ENCODE data around the gene TMIGD3.

Gene TMIGD3

DNA sequence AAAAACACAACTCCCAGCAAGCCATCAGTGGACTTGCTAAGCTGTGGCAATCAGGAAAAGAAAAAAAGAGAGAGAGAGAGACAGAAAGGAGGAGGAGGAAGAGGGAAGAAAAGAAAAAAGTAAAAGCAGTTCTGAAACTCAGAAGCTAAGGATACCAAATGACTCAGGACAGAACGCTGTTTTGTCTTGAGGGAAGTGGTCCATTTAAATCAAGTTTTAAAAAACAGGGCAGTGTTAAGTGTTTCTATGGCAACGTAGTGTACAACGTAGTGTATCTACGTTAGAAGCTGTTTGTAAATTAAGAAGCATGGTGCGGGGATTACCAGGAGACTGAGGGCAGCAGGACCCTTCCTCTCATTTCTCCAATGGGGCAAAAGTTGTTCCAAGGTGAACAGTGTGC is 5.8 kb downstream of the TMIGD3 start:
- TF ChIP-seq, protein P1, sequence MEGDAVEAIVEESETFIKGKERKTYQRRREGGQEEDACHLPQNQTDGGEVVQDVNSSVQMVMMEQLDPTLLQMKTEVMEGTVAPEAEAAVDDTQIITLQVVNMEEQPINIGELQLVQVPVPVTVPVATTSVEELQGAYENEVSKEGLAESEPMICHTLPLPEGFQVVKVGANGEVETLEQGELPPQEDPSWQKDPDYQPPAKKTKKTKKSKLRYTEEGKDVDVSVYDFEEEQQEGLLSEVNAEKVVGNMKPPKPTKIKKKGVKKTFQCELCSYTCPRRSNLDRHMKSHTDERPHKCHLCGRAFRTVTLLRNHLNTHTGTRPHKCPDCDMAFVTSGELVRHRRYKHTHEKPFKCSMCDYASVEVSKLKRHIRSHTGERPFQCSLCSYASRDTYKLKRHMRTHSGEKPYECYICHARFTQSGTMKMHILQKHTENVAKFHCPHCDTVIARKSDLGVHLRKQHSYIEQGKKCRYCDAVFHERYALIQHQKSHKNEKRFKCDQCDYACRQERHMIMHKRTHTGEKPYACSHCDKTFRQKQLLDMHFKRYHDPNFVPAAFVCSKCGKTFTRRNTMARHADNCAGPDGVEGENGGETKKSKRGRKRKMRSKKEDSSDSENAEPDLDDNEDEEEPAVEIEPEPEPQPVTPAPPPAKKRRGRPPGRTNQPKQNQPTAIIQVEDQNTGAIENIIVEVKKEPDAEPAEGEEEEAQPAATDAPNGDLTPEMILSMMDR (IDR thresholded peaks at IDR 0.05; ENCODE audit: low read depth, low read length) = no peak
- no peak for DNase-seq (ENCODE audit: low read depth, low spot score)
- no peak overlapping the region for H3K4me3 ChIP-seq (ENCODE audit: low read depth, low read length)
- in situ Hi-C loops (cut with HindIII; ENCODE audit: low sequenced_read_pairs) = no loop called here

DNA sequence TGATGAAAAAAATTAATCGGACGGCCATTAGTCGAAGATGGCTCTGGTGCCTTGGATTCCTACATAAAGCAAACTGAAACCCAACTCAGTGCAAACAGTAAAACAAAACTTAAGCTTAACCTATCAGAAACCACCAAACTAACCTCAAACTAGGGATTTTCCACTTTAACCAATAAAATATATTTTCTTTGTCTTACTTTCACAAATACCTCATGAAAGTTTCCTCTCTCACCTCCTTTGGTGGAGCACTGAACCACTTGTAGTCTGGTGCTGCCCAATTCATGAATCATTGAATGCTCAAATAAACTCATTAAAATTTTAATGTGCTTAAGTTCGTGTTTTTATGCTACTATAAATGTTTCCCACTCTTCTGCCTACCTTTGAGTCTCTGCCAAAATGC is 7.0 kb downstream of the TMIGD3 start:
- DNase-seq (ENCODE audit: low read depth, low spot score) = no peak
- no peak overlapping the region for H3K4me3 ChIP-seq (ENCODE audit: low read depth, low read length)
- in situ Hi-C loops (cut with HindIII; ENCODE audit: low sequenced_read_pairs) = no loop called here
- TF ChIP-seq, protein P1 (IDR thresholded peaks at IDR 0.05; ENCODE audit: low read depth, low read length) = no peak

DNA sequence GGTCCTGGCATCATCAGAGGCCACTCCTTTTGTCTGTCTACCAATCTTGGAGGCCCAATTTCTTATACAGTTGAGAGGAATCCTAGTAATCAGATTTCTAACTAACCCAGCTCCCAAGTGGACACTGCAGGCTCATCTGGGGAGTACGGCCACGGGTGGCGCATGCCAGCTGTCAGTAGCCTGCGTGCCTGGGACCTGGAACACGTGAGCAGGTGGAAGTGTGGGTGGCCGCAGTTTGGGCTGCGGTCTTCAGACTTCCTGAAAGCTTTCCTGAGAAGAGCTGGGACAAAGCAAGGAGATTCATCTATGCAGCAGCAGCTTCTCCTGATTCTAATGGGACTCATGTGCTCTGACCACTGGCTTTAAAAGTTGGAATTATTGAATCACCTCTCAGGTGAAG is 12.4 kb downstream of the TMIGD3 start:
- no peak for DNase-seq (ENCODE audit: low read depth, low spot score)
- in situ Hi-C loops (cut with HindIII; ENCODE audit: low sequenced_read_pairs) = no loop called here
- H3K4me3 ChIP-seq (ENCODE audit: low read depth, low read length) = no peak overlapping the region
- TF ChIP-seq, protein P1 (IDR thresholded peaks at IDR 0.05; ENCODE audit: low read depth, low read length) = no peak

DNA sequence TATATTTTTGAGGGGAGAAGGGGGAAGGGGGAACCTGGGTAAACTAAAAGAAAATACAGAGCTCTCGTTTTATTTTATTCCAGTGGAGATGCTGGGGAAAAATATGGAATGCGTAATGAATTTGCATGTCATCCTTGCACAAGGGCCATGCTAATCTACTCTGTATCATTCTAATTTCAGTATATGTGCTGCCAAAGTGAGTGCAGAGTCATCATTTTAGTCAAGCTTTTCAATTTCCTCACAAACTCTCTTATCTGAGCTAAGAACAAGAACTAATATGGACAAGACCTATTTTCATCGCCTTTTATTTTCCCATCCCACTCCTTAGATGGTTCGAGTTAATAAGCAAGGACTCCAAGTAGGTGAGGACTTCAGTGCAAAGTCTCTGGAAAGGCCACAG is 13.2 kb downstream of the TMIGD3 start:
- TF ChIP-seq, protein P1 (IDR thresholded peaks at IDR 0.05; ENCODE audit: low read depth, low read length) = no peak
- in situ Hi-C loops (cut with HindIII; ENCODE audit: low sequenced_read_pairs) = no loop called here
- H3K4me3 ChIP-seq (ENCODE audit: low read depth, low read length) = no peak overlapping the region
- DNase-seq (ENCODE audit: low read depth, low spot score) = no peak

DNA sequence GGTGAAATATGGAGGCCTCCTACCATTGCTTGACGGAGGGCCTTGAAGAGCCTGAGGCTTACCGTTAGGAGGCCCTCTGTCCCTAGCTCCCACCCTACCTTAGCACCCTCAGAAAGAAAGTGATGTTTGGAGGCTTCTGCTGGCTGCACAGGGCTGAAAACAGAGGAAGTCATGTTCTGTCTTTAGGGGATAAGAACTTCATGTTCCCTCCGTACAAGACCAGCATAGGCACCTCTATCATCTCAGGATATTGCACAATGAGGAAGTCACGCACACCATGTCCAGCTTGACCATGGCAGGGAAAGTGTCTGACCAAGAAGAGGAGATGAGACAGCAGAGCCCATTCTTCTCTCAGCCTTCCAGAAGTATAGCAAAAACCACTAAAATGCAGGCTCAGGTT is 13.8 kb downstream of the TMIGD3 start:
- H3K4me3 ChIP-seq (ENCODE audit: low read depth, low read length) = no peak overlapping the region
- TF ChIP-seq, protein P1 (IDR thresholded peaks at IDR 0.05; ENCODE audit: low read depth, low read length) = no peak
- DNase-seq (ENCODE audit: low read depth, low spot score) = no peak
- in situ Hi-C loops (cut with HindIII; ENCODE audit: low sequenced_read_pairs) = no loop called here

DNA sequence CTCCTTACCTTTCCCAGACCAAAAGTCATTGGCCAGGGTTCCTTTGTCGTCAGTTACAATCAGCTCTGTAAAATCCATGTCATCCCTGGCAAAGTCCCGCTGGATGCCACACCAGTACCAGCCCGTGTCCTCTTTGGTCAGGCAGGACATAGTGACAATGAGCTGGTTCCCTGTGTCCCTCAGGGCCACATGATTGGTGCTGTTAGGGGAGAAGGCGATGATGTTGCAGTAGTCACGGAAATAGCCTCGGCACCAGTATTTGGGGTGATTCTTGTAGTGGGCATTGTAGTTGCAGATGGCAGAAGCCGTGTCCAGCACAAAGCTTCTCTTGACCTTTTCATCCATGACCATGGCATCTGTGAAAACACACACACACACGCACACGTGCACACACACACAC is 14.8 kb downstream of the TMIGD3 start:
- DNase-seq (ENCODE audit: low read depth, low spot score) = no peak
- no peak overlapping the region for H3K4me3 ChIP-seq (ENCODE audit: low read depth, low read length)
- TF ChIP-seq, protein P1 (IDR thresholded peaks at IDR 0.05; ENCODE audit: low read depth, low read length) = no peak
- in situ Hi-C loops (cut with HindIII; ENCODE audit: low sequenced_read_pairs) = no loop called here

DNA sequence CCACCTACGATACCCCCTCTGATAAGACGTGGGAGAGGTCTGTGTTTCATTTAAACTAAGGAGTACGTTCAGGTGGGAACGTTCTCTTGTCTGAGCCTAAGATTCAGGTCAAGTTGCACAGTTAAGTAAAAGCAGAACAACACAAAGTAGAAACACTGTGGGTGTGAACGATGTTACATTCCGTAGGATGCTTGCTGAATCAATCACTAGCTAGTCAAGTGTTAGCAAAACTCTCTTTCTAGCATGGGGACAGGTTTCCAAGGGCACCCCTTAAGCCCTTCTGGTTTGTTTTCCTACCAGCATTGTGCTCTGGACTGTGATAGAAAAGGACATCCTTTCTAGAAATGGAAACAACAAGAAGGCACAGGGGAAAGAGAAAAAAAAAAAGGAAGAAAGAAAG is 16.3 kb downstream of the TMIGD3 start:
- no peak for DNase-seq (ENCODE audit: low read depth, low spot score)
- in situ Hi-C loops (cut with HindIII; ENCODE audit: low sequenced_read_pairs) = no loop called here
- TF ChIP-seq, protein P1 (IDR thresholded peaks at IDR 0.05; ENCODE audit: low read depth, low read length) = no peak
- H3K4me3 ChIP-seq (ENCODE audit: low read depth, low read length) = no peak overlapping the region

All from astrocyte of the spinal cord (primary cell).